Panc1 (cell line): Measurements from ENCODE around the gene LYZL1.

Experiments
- CTCF ChIP-seq: fragments of 450-650 bp; IDR thresholded peaks from 2 replicates; pipeline ENCODE4 v1.5.1; 2017; ENCODE audit warnings: mild to moderate bottlenecking
- POLR2AphosphoS5 ChIP-seq: IDR thresholded peaks from 2 replicates; pipeline ENCODE4 v1.6.1; 2012; ENCODE audit warnings: mild to moderate bottlenecking, low read depth, low read length, moderate library complexity
- SIN3A ChIP-seq: IDR thresholded peaks from 2 replicates; pipeline ENCODE4 v1.6.1; 2012; ENCODE audit warnings: low read depth, mild to moderate bottlenecking, low read length, moderate library complexity, borderline replicate concordance; ENCODE audit not compliant: insufficient read depth
- TCF7L2 ChIP-seq: IDR thresholded peaks from 2 replicates; pipeline ENCODE4 v1.6.1; 2011; ENCODE audit warnings: mild to moderate bottlenecking, low read depth, low read length, inconsistent platforms
- TF ChIP-seq, protein P1 (sequence below), 2 experiments: IDR thresholded peaks; 2 replicates each; pipeline ENCODE4 v1.6.1; 2011 to 2012; ENCODE audit warnings: low read depth in 2 of 2, control low read depth in 1 of 2, low read length in 1 of 2, mild to moderate bottlenecking in 1 of 2, moderate library complexity in 1 of 2; ENCODE audit not compliant: insufficient read depth in 1 of 2

DNA sequence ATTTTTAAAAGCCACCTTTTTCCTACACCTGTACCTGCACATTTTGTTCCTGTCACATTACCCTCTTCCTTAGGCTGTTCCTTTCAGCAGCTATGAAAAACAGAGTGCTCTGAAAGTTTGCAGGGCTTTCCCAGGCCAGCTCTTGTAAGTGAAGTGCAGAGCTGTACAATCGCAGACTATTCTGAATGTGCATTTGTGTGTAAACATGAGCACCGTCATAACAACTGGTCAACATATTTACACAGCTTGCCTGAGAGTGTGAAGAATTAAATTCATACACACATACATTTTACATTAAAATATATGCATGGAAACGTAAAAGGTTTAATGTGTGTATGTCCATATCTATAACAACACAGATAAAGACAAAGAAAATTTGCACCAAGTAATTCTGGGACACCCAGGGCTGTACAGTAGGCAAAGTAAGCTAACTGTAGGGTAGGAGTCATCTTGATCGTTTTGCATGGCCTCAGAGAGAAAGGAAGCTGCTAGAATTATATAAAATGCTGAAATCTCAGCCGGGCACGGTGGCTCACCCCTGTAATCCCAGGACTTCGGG, 23.6 kb upstream of the LYZL1 start:
- TF ChIP-seq CTCF (no peak), SIN3A (no peak), TCF7L2 (no peak), POLR2AphosphoS5 (no peak)
- TF ChIP-seq, protein P1, sequence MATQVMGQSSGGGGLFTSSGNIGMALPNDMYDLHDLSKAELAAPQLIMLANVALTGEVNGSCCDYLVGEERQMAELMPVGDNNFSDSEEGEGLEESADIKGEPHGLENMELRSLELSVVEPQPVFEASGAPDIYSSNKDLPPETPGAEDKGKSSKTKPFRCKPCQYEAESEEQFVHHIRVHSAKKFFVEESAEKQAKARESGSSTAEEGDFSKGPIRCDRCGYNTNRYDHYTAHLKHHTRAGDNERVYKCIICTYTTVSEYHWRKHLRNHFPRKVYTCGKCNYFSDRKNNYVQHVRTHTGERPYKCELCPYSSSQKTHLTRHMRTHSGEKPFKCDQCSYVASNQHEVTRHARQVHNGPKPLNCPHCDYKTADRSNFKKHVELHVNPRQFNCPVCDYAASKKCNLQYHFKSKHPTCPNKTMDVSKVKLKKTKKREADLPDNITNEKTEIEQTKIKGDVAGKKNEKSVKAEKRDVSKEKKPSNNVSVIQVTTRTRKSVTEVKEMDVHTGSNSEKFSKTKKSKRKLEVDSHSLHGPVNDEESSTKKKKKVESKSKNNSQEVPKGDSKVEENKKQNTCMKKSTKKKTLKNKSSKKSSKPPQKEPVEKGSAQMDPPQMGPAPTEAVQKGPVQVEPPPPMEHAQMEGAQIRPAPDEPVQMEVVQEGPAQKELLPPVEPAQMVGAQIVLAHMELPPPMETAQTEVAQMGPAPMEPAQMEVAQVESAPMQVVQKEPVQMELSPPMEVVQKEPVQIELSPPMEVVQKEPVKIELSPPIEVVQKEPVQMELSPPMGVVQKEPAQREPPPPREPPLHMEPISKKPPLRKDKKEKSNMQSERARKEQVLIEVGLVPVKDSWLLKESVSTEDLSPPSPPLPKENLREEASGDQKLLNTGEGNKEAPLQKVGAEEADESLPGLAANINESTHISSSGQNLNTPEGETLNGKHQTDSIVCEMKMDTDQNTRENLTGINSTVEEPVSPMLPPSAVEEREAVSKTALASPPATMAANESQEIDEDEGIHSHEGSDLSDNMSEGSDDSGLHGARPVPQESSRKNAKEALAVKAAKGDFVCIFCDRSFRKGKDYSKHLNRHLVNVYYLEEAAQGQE (IDR thresholded peaks at IDR 0.05; ENCODE audit: insufficient read depth in 1 of 2, low read depth in 2 of 2, low read length in 1 of 2), result no peak
